GM21526 (cell line): ENCODE data around the gene OGA.

Experiments
- ATAC-seq: cut with Tn5 transposase; IDR thresholded peaks from one replicate; pipeline ENCODE4 v1.9.1; 2021; ENCODE audit warnings: moderate library complexity; ENCODE audit not compliant: unreplicated experiment, low FRiP score

Gene OGA

GRCh38 chr10:101837748-101838147 is 19.5 kb upstream of the OGA start:
- ATAC-seq, result no peak

GRCh38 chr10:101835362-101835761 is 17.1 kb upstream of the OGA start:
- ATAC-seq, result no peak

DNA sequence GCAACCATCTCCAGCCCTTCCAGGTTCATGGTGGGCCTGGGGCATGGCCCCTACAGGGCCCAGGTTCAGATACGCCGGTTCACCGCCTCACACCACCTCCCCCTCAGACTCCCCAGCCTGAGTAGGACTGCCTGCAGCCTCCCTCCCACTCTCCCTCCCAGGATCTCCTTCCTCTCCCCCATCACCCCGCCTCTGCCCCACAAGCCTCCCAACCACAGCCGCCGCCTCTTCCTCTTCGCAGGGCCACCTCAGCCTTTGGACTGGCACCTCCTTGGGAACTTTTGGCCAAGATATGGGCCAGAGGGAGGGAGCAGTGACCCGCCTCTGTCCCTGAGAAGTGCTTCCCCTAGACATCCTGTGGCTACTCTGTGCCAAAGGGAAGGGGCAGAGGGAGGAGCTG is 16.1 kb upstream of the OGA start:
- no peak for ATAC-seq

GRCh38 chr10:101833466-101833865 is 15.2 kb upstream of the OGA start:
- no peak for ATAC-seq

DNA sequence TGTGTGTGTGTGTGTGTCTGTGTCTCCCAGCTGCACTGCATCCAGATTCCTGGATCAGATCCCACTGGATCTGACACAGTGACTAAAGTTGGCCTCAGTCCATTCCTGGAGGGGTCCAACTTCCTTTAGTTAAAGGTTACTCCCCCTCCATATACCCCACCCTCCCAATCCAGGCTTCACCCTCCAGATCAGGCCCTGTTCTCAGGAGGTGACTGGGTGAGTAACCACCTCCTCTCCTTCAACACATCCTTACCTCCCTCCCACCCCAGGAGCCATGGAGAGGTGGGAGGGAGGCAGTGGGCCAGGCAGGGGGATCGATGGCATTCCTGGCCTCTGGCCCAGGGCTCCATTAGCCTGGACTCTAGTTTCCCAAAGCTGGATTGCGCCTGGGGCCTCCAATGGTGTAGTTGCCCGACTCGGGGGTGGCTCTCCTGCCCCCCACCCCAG is 14.1 kb upstream of the OGA start:
- ATAC-seq, result no peak

GRCh38 chr10:101831169-101831811 is 13.0 kb upstream of the OGA start:
- ATAC-seq, result no peak

DNA sequence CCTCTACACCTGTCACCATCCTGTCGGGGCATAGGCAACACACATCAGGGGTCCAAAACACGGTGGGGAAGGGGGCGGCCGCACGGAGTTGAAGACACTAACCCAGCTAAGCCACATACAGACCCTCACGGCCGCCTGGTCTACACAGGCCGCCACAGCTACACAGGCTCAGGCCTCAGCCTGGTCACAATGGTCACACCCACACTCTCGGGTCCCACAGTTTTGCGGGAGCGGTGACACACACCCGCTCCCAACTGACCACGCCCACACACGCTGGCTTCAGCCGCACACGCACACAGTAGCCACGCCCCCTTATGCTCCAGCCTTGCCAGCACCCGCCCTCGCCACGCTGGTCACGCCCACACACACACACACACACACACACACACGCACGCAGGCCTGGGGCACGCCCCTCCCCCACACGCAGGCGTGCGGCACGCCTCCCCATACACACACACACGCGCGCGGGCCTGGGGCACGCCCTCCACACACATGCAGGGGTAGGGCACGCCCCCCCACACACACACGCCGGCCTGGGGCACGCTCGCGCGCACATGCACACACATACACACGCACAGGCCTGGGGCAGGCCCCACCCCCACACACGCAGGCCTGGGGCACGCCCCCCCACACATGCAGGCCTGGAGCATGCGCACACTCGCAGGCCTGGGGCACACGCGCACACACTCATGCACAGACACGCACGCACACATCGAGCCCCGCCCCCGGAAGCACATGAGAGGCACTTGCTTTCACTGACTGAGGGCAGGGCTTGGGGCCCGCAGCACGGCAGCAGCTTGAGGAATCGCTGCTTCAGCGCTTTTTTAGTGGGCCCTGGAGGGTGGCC is 12.3 kb upstream of the OGA start:
- peak; percentile 55 for ATAC-seq

- ATAC-seq, result no peak
Measured at GRCh38 chr10:101829561-101830315, 11.5 kb upstream of the OGA start.

DNA sequence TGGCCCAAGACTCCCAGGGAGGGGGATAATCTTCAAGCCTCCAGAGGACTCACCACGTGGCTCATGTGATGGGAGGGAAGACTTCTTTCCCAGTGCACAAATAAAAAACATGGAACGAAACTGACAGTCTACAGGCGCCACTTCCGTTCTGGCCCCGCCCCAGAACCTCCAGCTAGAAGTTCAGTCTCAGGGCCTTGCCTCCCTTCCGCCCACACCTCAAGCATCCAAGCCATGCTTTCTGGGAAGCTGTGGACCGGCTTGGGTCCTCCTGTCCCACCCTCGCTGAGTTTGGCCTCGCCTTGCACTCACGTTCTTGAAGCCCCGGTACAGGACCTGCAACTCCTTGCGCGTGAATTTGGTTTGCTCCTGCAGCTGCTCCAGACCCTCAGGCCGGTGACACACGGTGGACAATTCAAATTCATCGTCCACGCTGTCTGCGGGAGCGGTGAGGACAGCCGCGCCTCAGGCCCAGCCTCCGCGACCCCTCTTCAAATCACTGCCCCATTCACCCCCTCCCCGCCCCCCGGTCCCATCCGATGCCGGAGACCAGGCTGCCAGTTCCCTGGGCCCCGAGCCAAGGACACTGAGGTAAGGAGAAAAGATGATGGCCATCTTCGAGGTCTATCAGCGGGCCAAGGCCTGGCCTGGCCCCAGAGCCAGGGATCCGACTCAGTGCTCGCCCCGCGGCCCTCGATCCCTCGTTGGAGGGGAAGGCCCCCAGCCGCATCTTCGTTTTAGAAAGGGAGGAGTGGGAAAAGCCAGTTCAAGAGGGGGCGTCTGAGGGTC is 10.7 kb upstream of the OGA start:
- no peak for ATAC-seq

- no peak for ATAC-seq
Measured at GRCh38 chr10:101827919-101828600, 9.8 kb upstream of the OGA start.

GRCh38 chr10:101826852-101827434 is 8.7 kb upstream of the OGA start:
- ATAC-seq, result no peak

DNA sequence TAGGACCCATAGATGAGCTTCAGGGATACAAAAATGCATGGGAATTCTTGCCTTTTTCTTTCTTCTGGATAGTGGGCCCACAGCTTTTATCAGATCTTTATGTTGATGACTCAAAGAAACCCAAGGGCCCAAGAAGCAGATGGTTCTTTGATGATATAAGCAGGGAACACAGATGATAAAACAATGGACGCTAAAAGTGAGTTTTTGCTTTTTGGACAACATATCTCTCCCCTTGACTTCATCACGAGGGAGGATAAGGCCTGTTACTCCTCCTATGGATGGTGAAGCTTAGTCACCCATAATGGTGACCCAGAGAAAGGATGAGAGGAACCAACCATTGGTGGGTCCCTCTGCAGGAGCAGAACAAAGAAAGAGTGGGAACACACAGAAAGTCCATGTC is 6.5 kb upstream of the OGA start:
- no peak for ATAC-seq

GRCh38 chr10:101818872-101819633 is 809 bp upstream of the OGA start:
- ATAC-seq, result peak; percentile 12

DNA sequence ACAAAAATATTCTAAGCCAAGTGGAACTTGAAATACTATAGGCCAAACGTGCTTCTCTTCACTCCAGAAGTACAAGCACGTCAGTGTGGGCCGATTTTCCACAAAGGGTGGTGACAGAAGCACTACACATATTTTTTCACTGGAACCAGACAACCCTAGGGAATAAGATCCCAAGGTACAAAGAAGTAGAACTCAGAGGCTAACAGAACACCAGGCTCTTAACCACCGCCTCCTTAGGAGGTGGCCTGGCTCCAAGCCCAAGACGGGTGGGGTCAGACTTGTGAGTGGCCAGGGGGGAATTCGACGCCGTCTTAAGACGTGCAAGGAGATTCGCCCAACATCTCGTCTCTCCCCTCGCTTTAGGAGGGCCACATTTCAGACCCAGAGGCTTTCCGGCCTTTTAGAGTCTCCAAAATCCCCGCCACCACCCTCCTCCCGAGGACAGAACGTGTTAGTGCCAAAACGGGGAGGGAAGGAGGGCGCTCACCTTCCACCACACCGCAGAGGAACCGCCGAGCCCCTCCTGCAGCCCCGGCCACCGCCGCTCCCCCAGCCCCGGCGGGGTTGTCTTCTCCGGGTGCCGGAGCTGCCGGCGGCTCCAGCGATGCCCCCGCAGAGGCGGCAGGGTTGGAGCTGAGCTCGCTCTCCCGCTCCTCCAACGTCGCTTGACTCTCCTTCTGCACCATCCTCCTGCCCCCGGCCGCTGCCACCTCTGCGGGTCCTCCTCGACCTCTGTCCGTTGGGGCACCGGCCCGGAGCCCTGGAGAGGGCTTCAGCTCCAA is 716 bp downstream of the OGA start:
- peak; percentile 5 for ATAC-seq

- no peak for ATAC-seq
Measured at GRCh38 chr10:101816913-101817336, 1.3 kb downstream of the OGA start.

DNA sequence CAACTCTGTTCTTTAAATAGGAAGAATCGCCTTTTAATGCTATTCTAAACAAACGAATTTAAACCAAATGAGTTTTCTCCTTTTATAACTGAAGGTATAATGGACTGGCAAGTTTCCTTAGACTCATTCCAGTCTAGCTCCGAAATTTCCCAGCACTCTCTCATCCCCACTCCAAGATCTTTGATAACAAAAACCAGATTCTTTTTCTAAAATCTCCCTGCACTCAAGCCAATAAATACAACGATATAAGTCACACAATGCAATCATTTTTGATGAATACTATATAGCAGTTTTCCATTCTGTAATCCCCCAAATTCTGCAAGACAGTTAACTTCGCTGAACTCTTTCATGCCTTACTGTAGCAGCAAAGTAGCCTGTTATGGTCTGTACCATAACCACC is 1.9 kb downstream of the OGA start:
- no peak for ATAC-seq

DNA sequence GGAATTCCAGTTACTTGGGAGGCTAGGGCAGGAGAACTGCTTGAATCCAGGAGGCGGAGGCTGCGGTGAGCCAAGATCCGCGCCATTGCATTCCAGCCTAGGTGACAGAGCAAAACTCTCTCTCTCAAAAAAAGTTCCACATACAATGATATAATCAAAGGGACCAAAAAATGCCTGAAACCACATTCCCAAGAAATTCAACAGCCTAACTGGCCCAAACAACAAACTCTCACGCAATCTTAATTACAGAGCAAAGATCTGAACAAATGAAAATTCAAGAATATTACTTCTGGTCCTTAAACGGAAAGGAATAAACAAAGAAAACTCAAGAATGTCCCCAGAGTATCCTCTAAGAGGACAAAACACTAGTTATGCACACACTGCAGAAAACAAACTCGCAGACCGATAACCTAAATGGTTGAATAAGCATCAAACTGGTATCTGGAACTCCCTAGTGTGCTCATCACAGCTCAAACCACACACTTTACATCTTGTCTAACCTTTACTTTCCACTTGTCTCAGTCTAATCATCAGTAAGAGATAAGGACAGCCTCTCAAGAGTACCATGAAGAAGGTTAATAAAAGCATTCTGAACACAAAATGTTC is 3.7 kb downstream of the OGA start:
- no peak for ATAC-seq

- ATAC-seq, result no peak
Measured at GRCh38 chr10:101812606-101813005, 5.6 kb downstream of the OGA start.
